DND-41 (cell line): ENCODE measurements around the gene SPEF2.
A peak's percentile ranks its signal among the peaks of the same experiment; 100 is the strongest.

Source experiments
- ATAC-seq: fragments of 200-7000 bp; cut with Tn5 transposase; 3 replicates; pipeline ENCODE4 v1.9.1; 2021; ENCODE audit warnings: low read depth; ENCODE audit not compliant: insufficient read depth
- DNase-seq: peaks from one replicate; pipeline ENCODE4 v3.0.0-alpha.2; 2020
- H2AFZ ChIP-seq: 2 replicates; pipeline ENCODE4 v1.6.0; 2012; ENCODE audit warnings: low read depth, low read length
- H3K27ac ChIP-seq: 2 replicates; pipeline ENCODE4 v1.5.1; 2012; ENCODE audit warnings: low read length, inconsistent platforms
- H3K27me3 ChIP-seq: fragments of 200-600 bp; sonication (generic); 2 replicates; pipeline ENCODE4 v1.6.0; 2012; ENCODE audit warnings: low read length, mild to moderate bottlenecking, inconsistent platforms; ENCODE audit not compliant: insufficient read depth, poor library complexity
- H3K36me3 ChIP-seq: 2 replicates; pipeline ENCODE4 v1.5.1; 2012; ENCODE audit warnings: low read length, inconsistent platforms; ENCODE audit not compliant: insufficient read depth
- H3K4me1 ChIP-seq: 2 replicates; pipeline ENCODE4 v1.5.1; 2012; ENCODE audit warnings: mild to moderate bottlenecking, low read length; ENCODE audit not compliant: insufficient read depth
- H3K4me2 ChIP-seq: 2 replicates; pipeline ENCODE4 v1.6.0; 2012; ENCODE audit warnings: mild to moderate bottlenecking, moderate library complexity, low read length, inconsistent platforms; ENCODE audit not compliant: insufficient read depth
- H3K4me3 ChIP-seq, 2 experiments: fragments of 200-600 bp in 1 of 2; shearing (Covaris generic) in 1 of 2; 2 replicates each; pipeline ENCODE4 v1.5.1; 2012 to 2016; ENCODE audit warnings: inconsistent platforms in 2 of 2, low read length in 2 of 2, mild to moderate bottlenecking in 2 of 2, low read depth in 1 of 2, moderate library complexity in 1 of 2
- H3K79me2 ChIP-seq: 2 replicates; pipeline ENCODE4 v1.6.0; 2012; ENCODE audit warnings: low read length, inconsistent platforms; ENCODE audit not compliant: insufficient read depth
- H3K9ac ChIP-seq: 2 replicates; pipeline ENCODE4 v1.6.0; 2012; ENCODE audit warnings: low read depth, mild to moderate bottlenecking, inconsistent platforms, low read length, moderate library complexity
- H3K9me3 ChIP-seq: 2 replicates; pipeline ENCODE4 v1.5.1; 2012; ENCODE audit warnings: low read length, moderate library complexity, mild to moderate bottlenecking, inconsistent platforms; ENCODE audit not compliant: insufficient read depth, severe bottlenecking
- H4K20me1 ChIP-seq: 2 replicates; pipeline ENCODE4 v1.6.0; 2012; ENCODE audit warnings: low read length; ENCODE audit not compliant: insufficient read depth
- CTCF ChIP-seq: IDR thresholded peaks from 2 replicates; pipeline ENCODE4 v1.5.1; 2012; ENCODE audit warnings: borderline replicate concordance, low read length, moderate library complexity, mild to moderate bottlenecking; ENCODE audit not compliant: poor library complexity, severe bottlenecking; ENCODE audit errors: extremely low read depth
- EZH2 ChIP-seq: IDR thresholded peaks from 3 replicates; pipeline ENCODE4 v1.6.1; 2012; ENCODE audit warnings: borderline replicate concordance, low read depth, mild to moderate bottlenecking, moderate library complexity, low read length, inconsistent platforms; ENCODE audit not compliant: severe bottlenecking

Gene SPEF2

GRCh38 chr5:35675392-35675791 is 57.7 kb downstream of the SPEF2 start:
- Histone ChIP-seq H3K4me2 (no peak overlapping the region), H3K36me3 (no peaks in the 10 kb centered on the region), H3K4me1 (peaks cover 49% of the 10 kb centered on the region), H3K27me3 (no peaks in the 10 kb centered on the region), H2AFZ (no peak overlapping the region), H3K9ac (no peak overlapping the region), H3K27ac (no peak overlapping the region), H4K20me1 (no peaks in the 10 kb centered on the region), H3K4me3 (no peak overlapping the region), H3K9me3 (no peaks in the 10 kb centered on the region), H3K79me2 (no peaks in the 10 kb centered on the region)
- ATAC-seq = no peak
- no peak for DNase-seq
- TF ChIP-seq EZH2 (no peak), CTCF (no peak)

- Histone ChIP-seq H3K27me3 (no peaks in the 10 kb centered on the region), H3K9me3 (no peaks in the 10 kb centered on the region), H3K9ac (no peak overlapping the region), H4K20me1 (no peaks in the 10 kb centered on the region), H2AFZ (no peak overlapping the region), H3K4me3 (no peak overlapping the region), H3K79me2 (no peaks in the 10 kb centered on the region), H3K4me2 (no peak overlapping the region), H3K4me1 (peaks cover 24% of the 10 kb centered on the region), H3K36me3 (no peaks in the 10 kb centered on the region), H3K27ac (no peak overlapping the region; the same call in 1 of the 2 replicates)
- DNase-seq (no peak), ATAC-seq (no peak)
- TF ChIP-seq EZH2 (no peak), CTCF (no peak)
Observed at GRCh38 chr5:35677878-35678277, 60.2 kb downstream of the SPEF2 start.

- Histone ChIP-seq H3K36me3 (no peaks in the 10 kb centered on the region), H3K27ac (no peak overlapping the region), H3K4me3 (no peak overlapping the region), H3K9me3 (no peaks in the 10 kb centered on the region), H2AFZ (no peak overlapping the region), H3K4me1 (peaks cover 17% of the 10 kb centered on the region), H3K79me2 (no peaks in the 10 kb centered on the region), H4K20me1 (no peaks in the 10 kb centered on the region), H3K27me3 (no peaks in the 10 kb centered on the region), H3K4me2 (no peak overlapping the region), H3K9ac (no peak overlapping the region)
- no peak for ATAC-seq
- DNase-seq = no peak
- TF ChIP-seq EZH2 (no peak), CTCF (no peak)
Observed at GRCh38 chr5:35678661-35679060, 61.0 kb downstream of the SPEF2 start.

GRCh38 chr5:35679357-35679756 is 61.7 kb downstream of the SPEF2 start:
- Histone ChIP-seq H3K27me3 (no peaks in the 10 kb centered on the region), H3K9me3 (no peaks in the 10 kb centered on the region), H3K4me3 (no peak overlapping the region), H2AFZ (no peak overlapping the region), H3K4me2 (no peak overlapping the region), H4K20me1 (no peaks in the 10 kb centered on the region), H3K9ac (no peak overlapping the region), H3K27ac (0 out of 2 replicates have a peak overlapping the region, but pooled peaks have one; percentile 3), H3K4me1 (peaks cover 12% of the 10 kb centered on the region), H3K36me3 (no peaks in the 10 kb centered on the region), H3K79me2 (no peaks in the 10 kb centered on the region)
- ATAC-seq = peak; percentile 79
- no peak for TF ChIP-seq CTCF
- no peak for TF ChIP-seq EZH2
- DNase-seq = peak; percentile 37
